NCI-H1417 (cell line): ENCODE measurements around the gene DHX36.

ENCODE experiments used
- DNase-seq, 3 experiments: peaks; one replicate each; lab custom pipeline; 2025; lab: John Stamatoyannopoulos, UW

The DHX36 gene

DNA sequence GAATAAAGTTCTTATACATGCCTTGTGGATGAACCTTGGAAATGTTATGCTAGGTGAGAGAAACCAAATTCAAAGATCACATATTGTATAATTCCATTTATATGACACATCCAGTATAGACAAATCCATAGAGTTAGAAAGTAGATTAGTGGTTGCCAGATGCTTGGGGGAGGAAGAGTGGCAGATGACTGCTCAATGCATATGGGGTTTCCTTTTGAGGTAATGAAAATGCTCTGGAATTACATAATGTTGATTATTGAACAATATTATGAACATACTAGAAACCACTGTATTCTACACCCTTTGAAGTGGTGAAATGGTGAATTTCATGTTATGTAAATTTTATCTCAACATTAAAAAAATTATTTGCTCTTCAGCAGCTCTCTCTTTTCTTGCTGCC lies 100.8 kb downstream of the DHX36 start:
- no peak for DNase-seq
